Measurements from ENCODE around the gene SFI1. TPM values are rescaled to one million over a fixed set of nuclear protein-coding genes. Genes with fewer than 3 reads are reported as not detected.

The SFI1 gene
- polyA plus RNA-seq, 12 donors, result 5.8 to 28.7 (median 10.8) TPM; not detected in 1

- DNase-seq, result no peak
Measured at GRCh38 chr22:31662668-31663037, 166.3 kb downstream of the SFI1 start.

Other genes starting within 250 kb of the SFI1 start
- gene PIK3IP1, start 204.0 kb upstream of the SFI1 start, polyA plus RNA-seq (ENCODE audit: insufficient read length in 12 of 12), result 1 to 10 TPM in 11 of 12 donors, not detected in 1; 1.9 to 8.7 (median 4.2) TPM
- 10 to 100 TPM in 11 of 12 donors, not detected in 1; 19.9 to 30.4 (median 22.2) TPM for gene PATZ1, start 150.2 kb upstream of the SFI1 start, polyA plus RNA-seq (ENCODE audit: insufficient read length in 12 of 12)
- gene DRG1, start 96.9 kb upstream of the SFI1 start, polyA plus RNA-seq (ENCODE audit: insufficient read length in 12 of 12), result 10 to 100 TPM in 11 of 12 donors, not detected in 1; 50.9 to 90.6 (median 77.5) TPM
- 10 to 100 TPM in 11 of 12 donors, not detected in 1; 27.5 to 52.1 (median 30.8) TPM for gene EIF4ENIF1, start 6.7 kb upstream of the SFI1 start, polyA plus RNA-seq (ENCODE audit: insufficient read length in 12 of 12)
- 10 to 100 TPM in 11 of 12 donors, not detected in 1; 14.6 to 42.0 (median 18.3) TPM for gene PISD, start 165.7 kb downstream of the SFI1 start, polyA plus RNA-seq (ENCODE audit: insufficient read length in 12 of 12)